Mesendoderm (in vitro differentiated cells): Measurements from ENCODE around the gene SHC2.

Source experiments
- DNase-seq: peaks from one replicate; pipeline ENCODE4 v3.0.0; 2013
- H2AK5ac ChIP-seq: 2 replicates; pipeline ENCODE4 v1.6.1; 2013; ENCODE audit warnings: low read length, inconsistent platforms
- H2BK120ac ChIP-seq: 2 replicates; pipeline ENCODE4 v1.6.1; 2013; ENCODE audit warnings: low read depth, mild to moderate bottlenecking, low read length, moderate library complexity, mixed read lengths
- H2BK15ac ChIP-seq: replicated peaks from 2 replicates; pipeline ENCODE4 v1.6.1; 2013; ENCODE audit warnings: low read depth, mild to moderate bottlenecking, moderate library complexity
- H2BK5ac ChIP-seq: 2 replicates; pipeline ENCODE4 v1.6.1; 2013; ENCODE audit warnings: low read length, inconsistent platforms
- H3K18ac ChIP-seq: 2 replicates; pipeline ENCODE4 v1.6.1; 2013; ENCODE audit warnings: mild to moderate bottlenecking, low read length, mixed read lengths
- H3K23ac ChIP-seq: one replicate; pipeline ENCODE4 v1.6.1; 2013; ENCODE audit warnings: low read length
- H3K27ac ChIP-seq: 2 replicates; pipeline ENCODE4 v1.5.1; 2013; ENCODE audit warnings: low read depth, mild to moderate bottlenecking, inconsistent platforms, low read length, moderate library complexity
- H3K27me3 ChIP-seq: 2 replicates; pipeline ENCODE4 v1.6.1; 2013; ENCODE audit warnings: low read length, control low read depth, mild to moderate bottlenecking, inconsistent platforms; ENCODE audit not compliant: insufficient read depth, poor library complexity
- H3K36me3 ChIP-seq: 2 replicates; pipeline ENCODE4 v1.6.1; 2013; ENCODE audit warnings: low read length, inconsistent platforms; ENCODE audit not compliant: control insufficient read depth, insufficient read depth
- H3K4ac ChIP-seq: one replicate; pipeline ENCODE4 v1.6.1; 2013; ENCODE audit warnings: low read depth, mild to moderate bottlenecking, low read length, moderate library complexity
- H3K4me1 ChIP-seq: 2 replicates; pipeline ENCODE4 v1.6.1; 2013; ENCODE audit warnings: low read depth, low read length, inconsistent platforms; ENCODE audit not compliant: control insufficient read depth
- H3K4me2 ChIP-seq: 2 replicates; pipeline ENCODE4 v1.6.1; 2013; ENCODE audit warnings: low read length
- H3K4me3 ChIP-seq: 2 replicates; pipeline ENCODE4 v1.5.1; 2013; ENCODE audit warnings: mild to moderate bottlenecking, low read length
- H3K56ac ChIP-seq: one replicate; pipeline ENCODE4 v1.6.1; 2013; ENCODE audit warnings: low read length
- H3K79me1 ChIP-seq: 2 replicates; pipeline ENCODE4 v1.6.1; 2013; ENCODE audit warnings: low read length, inconsistent platforms
- H3K79me2 ChIP-seq: 2 replicates; pipeline ENCODE4 v1.6.1; 2013; ENCODE audit warnings: mild to moderate bottlenecking, low read length; ENCODE audit not compliant: control insufficient read depth, insufficient read depth
- H3K9ac ChIP-seq: 2 replicates; pipeline ENCODE4 v1.6.1; 2013; ENCODE audit warnings: low read length, inconsistent platforms
- H4K5ac ChIP-seq: one replicate; pipeline ENCODE4 v1.6.1; 2013; ENCODE audit warnings: low read length
- H4K8ac ChIP-seq: one replicate; pipeline ENCODE4 v1.6.1; 2013; ENCODE audit warnings: low read depth, mild to moderate bottlenecking, control low read depth, low read length, moderate library complexity
- WGBS: extraction: QIAGEN DNeasy Blood & Tissue Kit; methylation state at CpG from one replicate; pipeline ENCODE4 v1.1.7; 2013; ENCODE audit warnings: low lambda C conversion rate, missing lambda C conversion rate; ENCODE audit not compliant: insufficient coverage; ENCODE audit errors: extremely low coverage; 5-methylcytosine and 5-hydroxymethylcytosine counted together

Gene SHC2

GRCh38 chr19:416416-416815 lies 44.4 kb downstream of the SHC2 start:
- H4K5ac ChIP-seq, result no peak overlapping the region
- H2BK120ac ChIP-seq, result no peak overlapping the region
- no peak overlapping the region for H3K27ac ChIP-seq
- no peak overlapping the region for H2BK5ac ChIP-seq
- no peak overlapping the region for H2AK5ac ChIP-seq
- no peak overlapping the region for H3K18ac ChIP-seq
- no peak overlapping the region for H3K9ac ChIP-seq
- H3K79me1 ChIP-seq, result no peaks in the 10 kb centered on the region
- H3K4me3 ChIP-seq, result no peak overlapping the region
- H4K8ac ChIP-seq, result no peak overlapping the region
- no peak overlapping the region for H3K23ac ChIP-seq
- H3K36me3 ChIP-seq, result no peaks in the 10 kb centered on the region
- no CpG with 5 or more reads among the region's 14 CpGs for WGBS
- no peaks in the 10 kb centered on the region for H3K27me3 ChIP-seq
- H3K56ac ChIP-seq, result no peak overlapping the region
- DNase-seq, result no peak
- no peaks in the 10 kb centered on the region for H3K79me2 ChIP-seq
- no peak overlapping the region for H3K4me2 ChIP-seq
- H3K4ac ChIP-seq, result no peak overlapping the region
- H3K4me1 ChIP-seq, result peaks cover 2% of the 10 kb centered on the region
- H2BK15ac ChIP-seq, result no peak overlapping the region

- Histone ChIP-seq H3K9ac (no peak overlapping the region), H3K79me2 (no peaks in the 10 kb centered on the region), H4K8ac (no peak overlapping the region), H3K4me2 (no peak overlapping the region), H3K4ac (no peak overlapping the region), H3K27ac (no peak overlapping the region), H3K18ac (no peak overlapping the region), H3K4me3 (no peak overlapping the region), H2AK5ac (no peak overlapping the region), H2BK15ac (no peak overlapping the region), H3K27me3 (no peaks in the 10 kb centered on the region), H4K5ac (no peak overlapping the region), H3K23ac (no peak overlapping the region), H3K36me3 (no peaks in the 10 kb centered on the region), H3K4me1 (peaks cover 2% of the 10 kb centered on the region), H3K79me1 (no peaks in the 10 kb centered on the region), H3K56ac (no peak overlapping the region), H2BK120ac (no peak overlapping the region), H2BK5ac (no peak overlapping the region)
- WGBS, result no CpG with 5 or more reads among the region's 1 CpG
- DNase-seq, result no peak
Observed at GRCh38 chr19:415292-415691, 45.5 kb downstream of the SHC2 start.

- Histone ChIP-seq H3K79me2 (no peaks in the 10 kb centered on the region), H4K8ac (no peak overlapping the region), H3K27me3 (peaks cover 4% of the 10 kb centered on the region), H3K56ac (no peak overlapping the region), H2AK5ac (no peak overlapping the region), H2BK5ac (no peak overlapping the region), H3K36me3 (no peaks in the 10 kb centered on the region), H3K9ac (no peak overlapping the region), H2BK120ac (no peak overlapping the region), H3K4ac (no peak overlapping the region), H3K4me1 (peaks cover 2% of the 10 kb centered on the region), H3K79me1 (no peaks in the 10 kb centered on the region), H3K4me3 (no peak overlapping the region), H3K27ac (no peak overlapping the region), H3K4me2 (no peak overlapping the region), H3K18ac (no peak overlapping the region), H4K5ac (no peak overlapping the region), H3K23ac (no peak overlapping the region), H2BK15ac (no peak overlapping the region)
- no peak for DNase-seq
- no CpG with 5 or more reads among the region's 15 CpGs for WGBS
Observed at GRCh38 chr19:413756-414420, 46.9 kb downstream of the SHC2 start.

- H3K36me3 ChIP-seq, result no peaks in the 10 kb centered on the region
- no peaks in the 10 kb centered on the region for H3K79me1 ChIP-seq
- peaks cover 2% of the 10 kb centered on the region for H3K4me1 ChIP-seq
- no peak overlapping the region for H3K23ac ChIP-seq
- H3K79me2 ChIP-seq, result no peaks in the 10 kb centered on the region
- no peak overlapping the region for H2BK120ac ChIP-seq
- peak; percentile 69 for DNase-seq
- no peak overlapping the region for H3K4me2 ChIP-seq
- WGBS, result no CpG with 5 or more reads among the region's 36 CpGs
- H3K27ac ChIP-seq, result no peak overlapping the region
- no peak overlapping the region for H2AK5ac ChIP-seq
- H3K4ac ChIP-seq, result no peak overlapping the region
- no peak overlapping the region for H3K4me3 ChIP-seq
- no peak overlapping the region for H4K8ac ChIP-seq
- no peak overlapping the region for H2BK5ac ChIP-seq
- H3K27me3 ChIP-seq, result peaks cover 4% of the 10 kb centered on the region
- no peak overlapping the region for H3K56ac ChIP-seq
- no peak overlapping the region for H2BK15ac ChIP-seq
- no peak overlapping the region for H3K18ac ChIP-seq
- no peak overlapping the region for H4K5ac ChIP-seq
- no peak overlapping the region for H3K9ac ChIP-seq
Observed at GRCh38 chr19:412356-413355, 48.2 kb downstream of the SHC2 start.

GRCh38 chr19:411723-412355 lies 49.0 kb downstream of the SHC2 start:
- WGBS, result no CpG with 5 or more reads among the region's 13 CpGs
- H3K56ac ChIP-seq, result no peak overlapping the region
- H3K4me3 ChIP-seq, result no peak overlapping the region
- no peak overlapping the region for H3K4me2 ChIP-seq
- H3K18ac ChIP-seq, result no peak overlapping the region
- no peaks in the 10 kb centered on the region for H3K79me2 ChIP-seq
- no peak overlapping the region for H4K8ac ChIP-seq
- H3K27ac ChIP-seq, result no peak overlapping the region
- no peak overlapping the region for H4K5ac ChIP-seq
- H3K4ac ChIP-seq, result no peak overlapping the region
- H2BK15ac ChIP-seq, result no peak overlapping the region
- no peak overlapping the region for H2AK5ac ChIP-seq
- H3K23ac ChIP-seq, result no peak overlapping the region
- no peak overlapping the region for H2BK5ac ChIP-seq
- peaks cover 4% of the 10 kb centered on the region for H3K27me3 ChIP-seq
- H3K4me1 ChIP-seq, result no peaks in the 10 kb centered on the region
- no peak for DNase-seq
- no peak overlapping the region for H2BK120ac ChIP-seq
- H3K79me1 ChIP-seq, result no peaks in the 10 kb centered on the region
- H3K36me3 ChIP-seq, result no peaks in the 10 kb centered on the region
- H3K9ac ChIP-seq, result no peak overlapping the region
